NCI-H2196 (cell line): Measurements from ENCODE around the gene DOK5.

Experiments
- DNase-seq: peaks from one replicate; lab custom pipeline; 2025; ENCODE audit not compliant: unreplicated experiment; lab: John Stamatoyannopoulos, UW

The DOK5 gene

DNA sequence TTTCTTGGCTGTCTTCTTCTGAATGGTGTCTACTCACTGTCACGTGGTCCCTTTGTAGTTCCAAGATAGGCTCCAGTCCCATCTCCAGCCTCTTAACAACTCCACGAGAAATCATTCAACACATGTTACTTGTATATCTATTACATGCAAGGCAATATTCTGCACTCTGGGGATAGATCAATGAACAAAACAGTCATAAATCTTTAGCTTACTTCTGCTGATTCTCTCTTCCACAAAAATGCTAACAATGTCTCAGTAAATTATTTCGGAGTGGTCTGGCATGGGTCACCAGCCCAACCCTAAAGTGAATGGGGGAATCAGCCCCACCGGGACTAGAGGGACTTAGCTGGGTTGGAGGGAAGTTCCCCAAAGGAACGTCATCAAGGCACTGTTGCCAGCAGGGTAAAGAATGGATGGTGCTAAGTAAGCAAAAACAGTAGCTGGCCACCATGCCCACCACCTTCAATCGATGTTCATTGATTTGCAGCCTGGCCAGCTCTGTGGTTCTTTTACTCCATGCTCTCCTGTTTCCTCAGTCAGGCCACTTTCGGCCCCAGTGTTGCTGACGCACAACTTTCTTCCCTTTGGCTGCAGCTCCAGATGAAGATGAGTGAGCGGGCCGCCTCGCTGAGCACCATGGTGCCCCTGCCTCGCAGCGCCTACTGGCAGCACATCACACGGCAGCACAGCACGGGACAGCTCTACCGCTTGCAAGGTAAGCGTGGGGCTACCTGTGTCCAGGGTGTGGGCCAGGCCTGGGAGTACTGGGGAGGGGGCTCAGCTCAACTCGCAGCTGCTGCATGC is 167.7 kb downstream of the DOK5 start:
- no peak for DNase-seq

DNA sequence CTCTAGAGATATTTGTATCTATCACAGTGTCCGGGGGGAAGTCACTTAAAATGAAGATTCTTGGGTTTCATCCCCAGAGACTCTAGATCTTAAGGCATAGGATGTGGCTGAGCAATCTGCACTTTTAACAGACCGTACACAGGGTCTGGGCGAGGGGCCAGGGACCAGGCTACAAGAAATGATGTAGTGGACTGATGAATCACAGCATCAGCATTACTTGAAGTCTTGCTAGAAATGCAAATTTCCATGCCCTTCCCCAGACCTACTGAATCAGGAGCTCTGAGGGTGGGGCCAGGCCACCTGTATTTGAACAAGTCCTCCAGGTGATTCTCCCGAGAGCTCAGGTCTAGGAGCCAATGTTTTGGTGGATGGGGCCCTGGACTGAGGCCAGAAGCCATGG is 168.4 kb downstream of the DOK5 start:
- DNase-seq: no peak

DNA sequence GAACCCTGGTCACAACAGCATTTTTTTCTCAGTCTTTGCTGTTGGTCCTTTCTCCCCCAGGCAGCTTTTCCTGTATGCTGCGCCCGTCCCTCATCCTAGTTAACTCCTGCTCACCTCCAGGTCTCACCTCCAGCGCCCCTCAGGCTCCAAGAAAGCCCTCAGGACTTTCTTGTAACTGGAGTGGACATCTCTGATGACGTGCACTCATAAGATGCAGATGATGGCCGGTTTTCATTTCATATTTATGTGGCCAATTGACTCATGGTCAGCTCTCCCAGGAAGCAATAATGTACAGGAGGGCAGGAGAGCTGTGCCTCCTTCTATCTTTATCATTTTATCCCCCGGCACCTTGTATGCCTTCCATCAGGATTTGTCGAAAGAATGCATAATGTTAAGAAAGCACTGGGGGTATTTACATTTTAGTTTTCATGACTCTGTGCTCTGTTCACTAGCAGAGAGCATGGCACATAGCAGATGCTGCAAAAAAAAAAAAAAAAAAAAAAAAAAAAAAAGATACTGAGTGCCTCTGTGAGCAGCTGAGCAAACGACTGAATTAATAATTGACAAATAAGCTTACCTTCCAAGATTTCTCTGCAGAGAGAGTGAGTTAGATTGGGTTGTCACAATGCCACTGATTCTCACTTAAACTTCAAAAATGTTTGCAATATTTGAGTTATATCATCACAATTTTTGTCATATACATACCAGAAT is 170.2 kb downstream of the DOK5 start:
- DNase-seq: no peak

DNA sequence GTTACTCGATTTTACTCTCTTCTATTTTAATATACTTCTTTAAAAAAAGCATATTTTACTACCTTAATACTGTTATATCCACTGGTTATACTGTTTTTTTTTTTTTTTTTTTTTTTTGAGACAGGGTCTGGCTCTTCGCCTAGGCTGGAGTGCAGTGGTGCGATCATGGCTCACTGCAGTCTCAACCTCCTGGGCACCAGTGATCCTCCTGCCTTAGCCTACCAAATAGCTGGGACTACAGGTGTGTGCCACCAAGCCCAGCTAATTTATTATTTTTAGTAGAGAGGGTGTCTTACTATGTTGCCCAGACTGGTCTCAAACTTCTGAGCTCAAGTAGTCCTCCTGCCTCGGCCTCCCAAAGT is 170.7 kb downstream of the DOK5 start:
- no peak for DNase-seq

DNA sequence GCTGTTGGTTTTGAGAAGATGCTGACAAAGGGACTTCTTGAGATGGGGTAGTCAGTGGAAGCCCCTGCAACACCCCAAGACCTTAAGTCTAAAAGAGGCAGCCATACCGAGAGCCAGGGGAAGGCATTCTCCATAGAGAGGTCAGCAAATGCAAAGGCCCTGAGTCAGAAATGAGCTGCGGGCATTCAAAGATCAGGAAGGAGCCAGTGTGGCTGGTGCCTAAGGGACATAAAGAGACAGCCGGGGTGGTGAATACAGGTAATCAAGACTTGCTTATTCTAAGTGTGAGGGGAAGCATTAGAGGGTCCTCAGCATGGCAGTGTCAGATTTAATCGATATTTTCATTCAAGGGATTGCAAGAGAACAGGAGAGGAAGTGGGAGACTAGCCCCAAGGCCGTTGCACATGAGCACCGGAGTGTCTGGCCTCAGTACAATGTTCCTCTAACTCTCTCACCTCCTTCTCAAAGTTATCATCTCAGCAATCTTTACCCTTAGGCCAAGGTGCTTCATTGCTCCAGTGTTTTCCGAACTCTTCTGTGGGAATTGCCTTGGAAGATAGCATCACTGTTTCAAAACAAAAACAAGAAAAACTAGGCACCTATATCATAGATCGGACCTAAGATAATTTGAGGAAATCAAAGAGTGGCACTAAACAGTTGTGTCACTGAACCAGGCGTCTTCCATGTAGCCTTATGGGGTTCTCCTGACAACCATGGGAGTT is 173.2 kb downstream of the DOK5 start:
- DNase-seq: no peak

DNA sequence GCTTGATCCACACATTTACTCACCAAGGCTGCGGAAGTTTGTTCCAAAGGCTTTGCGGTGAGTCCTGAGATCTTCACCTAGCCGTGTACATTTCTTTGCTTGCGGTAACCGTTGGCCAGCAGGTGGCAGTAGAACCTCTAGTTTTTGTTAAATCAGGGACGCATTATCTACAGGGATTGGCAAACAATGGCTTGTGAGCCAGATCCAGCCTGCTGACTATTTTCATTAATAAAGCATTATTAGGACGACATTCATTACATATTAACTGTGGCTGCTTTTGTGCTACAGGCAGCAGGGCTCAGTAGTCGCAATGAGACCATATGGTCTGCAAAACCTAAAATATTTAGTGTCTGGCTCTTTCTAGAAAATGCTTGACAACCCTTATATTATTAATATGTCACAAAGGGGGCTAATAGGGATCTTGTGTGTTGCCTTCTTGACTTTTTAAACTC is 174.1 kb downstream of the DOK5 start:
- peak; percentile 78 for DNase-seq

DNA sequence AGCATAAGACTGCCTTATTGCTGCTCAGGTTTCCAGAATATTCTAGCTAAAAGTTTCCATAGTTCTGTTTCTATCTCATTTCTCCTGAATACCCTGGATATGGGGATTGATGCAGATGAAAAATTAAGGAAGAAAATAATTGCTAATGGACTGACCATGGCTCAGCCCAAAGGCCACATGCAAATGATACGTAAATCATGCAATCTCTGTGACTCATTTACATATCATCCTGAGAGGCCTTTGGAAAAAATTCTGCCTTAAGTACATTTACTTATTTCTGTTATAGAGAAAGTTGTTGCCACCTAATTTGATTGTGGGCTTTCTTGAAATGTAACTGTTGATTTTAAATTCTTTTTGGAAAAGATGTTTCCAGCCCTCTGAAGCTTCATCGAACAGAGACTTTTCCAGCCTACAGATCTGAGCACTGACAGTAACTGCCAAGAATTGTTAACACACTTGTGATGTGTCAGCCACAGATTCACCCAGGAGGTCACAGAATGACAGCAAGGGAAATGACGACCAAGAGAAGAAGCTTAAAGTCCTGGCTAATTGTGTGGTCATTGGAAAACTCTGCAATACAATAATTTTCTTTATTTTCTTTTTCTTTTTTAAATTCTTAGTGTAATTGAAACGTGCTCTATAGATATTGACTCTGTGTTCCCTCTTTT is 174.8 kb downstream of the DOK5 start:
- no peak for DNase-seq

DNA sequence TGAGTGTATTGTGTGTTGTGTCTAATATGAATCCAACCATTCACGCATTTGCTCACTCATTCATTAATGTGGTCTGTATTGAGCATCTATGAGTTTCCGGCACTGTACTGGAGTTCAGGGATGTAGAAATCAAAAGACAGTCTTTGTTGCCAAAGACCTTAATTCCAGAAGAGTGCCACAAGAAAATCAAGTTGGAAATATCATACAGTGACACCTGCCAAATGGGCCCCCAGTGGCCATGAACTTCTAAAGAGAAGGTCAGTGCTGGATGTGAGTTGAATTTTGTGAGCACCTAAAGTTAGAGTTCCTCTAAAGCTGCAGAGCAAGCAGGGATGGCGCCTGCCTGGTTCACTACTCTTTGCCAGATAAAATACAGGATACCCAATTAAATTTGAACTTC is 175.9 kb downstream of the DOK5 start:
- DNase-seq: no peak

DNA sequence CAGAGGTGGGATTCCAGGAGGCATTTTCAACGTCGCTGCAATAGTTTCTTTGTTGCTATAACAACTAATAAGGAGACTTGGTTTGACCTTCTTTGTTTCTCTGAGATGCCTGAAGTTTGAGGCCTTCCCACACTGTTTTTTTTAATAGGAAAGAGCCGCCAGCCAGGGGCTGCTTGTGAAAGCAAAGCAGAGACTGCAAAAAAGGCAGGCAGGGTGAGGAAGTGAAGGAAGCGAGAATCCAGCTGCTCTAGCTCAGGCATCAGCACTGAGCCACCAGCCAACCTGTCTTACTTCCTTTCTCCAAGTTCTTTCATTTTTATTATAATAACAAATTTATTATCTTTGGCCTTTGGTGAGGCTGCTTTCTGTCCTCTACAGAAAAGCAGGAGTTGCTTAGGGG is 179.1 kb downstream of the DOK5 start:
- no peak for DNase-seq

DNA sequence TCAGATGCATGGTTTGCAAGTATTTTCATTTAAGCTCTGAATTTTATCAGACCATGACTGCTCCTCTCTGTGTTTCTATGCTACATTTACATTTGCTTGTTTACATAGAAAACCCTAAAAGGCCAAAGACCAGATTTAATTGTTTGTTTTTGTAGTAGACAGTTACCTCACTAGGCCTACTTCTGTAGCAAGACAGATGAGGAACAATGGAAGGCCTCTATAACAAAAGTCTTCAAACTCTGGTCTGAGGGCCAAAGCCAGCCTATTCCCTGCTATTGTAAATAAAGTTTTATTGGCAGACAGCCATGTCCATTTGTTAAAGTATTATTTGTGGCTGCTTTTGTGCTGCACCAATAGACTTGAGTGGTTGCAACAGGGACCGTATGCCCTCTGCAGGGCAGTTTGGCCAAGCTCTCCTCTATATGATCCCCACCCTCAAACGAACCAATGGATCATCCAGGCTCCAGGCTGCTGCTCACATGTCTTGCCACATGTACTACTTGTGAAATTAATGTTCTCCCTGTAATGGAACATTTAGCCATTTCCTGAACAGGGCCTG is 182.0 kb downstream of the DOK5 start:
- no peak for DNase-seq

DNA sequence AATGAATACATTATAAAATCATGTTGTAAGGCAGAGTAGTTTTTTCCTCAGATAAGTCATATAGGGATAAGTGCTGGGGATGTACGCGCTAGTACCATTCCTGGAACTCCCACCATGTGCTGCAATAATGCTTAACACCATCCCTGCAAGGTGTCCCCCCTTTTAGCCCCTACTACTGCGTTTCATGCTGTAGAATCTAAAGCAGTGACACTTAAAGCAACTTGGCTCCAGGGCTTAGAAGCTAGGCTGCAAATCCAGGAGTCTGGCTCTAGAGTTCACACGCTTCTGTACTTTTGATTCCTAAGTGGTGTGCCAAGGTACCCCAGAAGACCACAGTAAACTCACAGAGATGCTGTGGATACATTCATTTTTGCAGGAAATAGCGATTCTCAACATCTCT is 183.1 kb downstream of the DOK5 start:
- no peak for DNase-seq

DNA sequence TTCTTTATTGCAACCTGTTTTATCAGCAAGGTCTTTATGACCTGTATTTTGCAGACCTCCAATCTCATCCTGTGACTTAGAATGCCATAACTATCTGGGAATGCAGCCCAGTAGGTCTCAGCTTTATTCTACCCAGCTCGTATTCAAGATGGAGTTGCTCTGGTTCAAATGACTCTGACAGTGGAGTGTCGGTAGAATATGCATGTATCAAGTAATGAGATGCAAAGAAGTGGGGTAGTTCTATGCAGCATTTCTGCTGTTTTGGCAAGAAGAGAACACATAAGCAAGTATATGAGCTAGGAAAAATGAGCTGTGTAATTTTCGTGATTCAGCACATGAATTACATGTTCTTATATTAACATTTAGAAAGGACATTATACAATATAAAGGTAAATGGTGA is 185.9 kb downstream of the DOK5 start:
- no peak for DNase-seq

DNA sequence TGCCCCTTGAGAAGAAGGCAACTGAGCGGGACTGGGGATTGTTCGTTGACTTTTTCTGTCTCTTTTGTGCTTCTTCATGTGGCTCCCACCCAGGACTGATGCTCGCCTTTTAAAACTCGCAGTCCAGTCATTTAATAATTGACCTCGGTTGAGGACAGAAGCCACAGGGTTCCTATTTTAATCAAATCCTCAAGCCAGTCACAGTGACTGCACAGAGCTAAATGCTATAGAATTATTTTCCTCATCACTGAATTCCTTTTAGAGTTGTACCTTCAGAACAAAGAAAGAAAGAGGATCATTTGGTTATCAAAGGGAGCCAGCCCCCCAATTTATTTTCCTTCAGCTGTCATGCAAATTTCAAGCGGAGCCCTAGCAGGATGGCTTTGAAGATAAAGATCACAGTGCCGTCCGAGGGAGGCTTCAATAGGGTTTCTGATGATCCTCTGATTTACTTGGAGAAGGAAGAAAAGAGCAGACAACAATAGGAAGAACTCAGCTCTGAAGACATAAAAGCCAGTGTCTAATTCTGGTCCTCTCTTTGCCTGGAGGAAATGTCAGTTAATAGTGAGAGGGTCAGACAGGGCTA is 186.6 kb downstream of the DOK5 start:
- DNase-seq: no peak

DNA sequence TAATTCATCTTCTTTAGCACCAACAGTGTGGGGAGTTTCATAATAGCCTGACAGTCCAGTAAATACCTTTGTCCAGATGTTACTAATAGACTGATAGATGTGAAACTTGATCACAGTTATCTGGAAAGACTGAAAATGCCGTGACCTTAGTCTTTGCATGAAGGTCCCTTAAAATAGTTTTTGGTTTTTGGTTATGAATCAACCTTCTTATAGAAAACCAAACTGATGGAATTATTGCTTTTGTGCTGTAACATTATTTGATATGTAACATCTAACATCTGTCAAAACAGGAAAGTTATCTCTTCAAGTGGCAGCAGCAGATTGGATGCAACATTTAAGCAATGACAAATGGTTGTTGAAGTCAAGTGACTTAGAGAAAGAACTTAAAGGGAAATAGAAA is 190.4 kb downstream of the DOK5 start:
- no peak for DNase-seq

DNA sequence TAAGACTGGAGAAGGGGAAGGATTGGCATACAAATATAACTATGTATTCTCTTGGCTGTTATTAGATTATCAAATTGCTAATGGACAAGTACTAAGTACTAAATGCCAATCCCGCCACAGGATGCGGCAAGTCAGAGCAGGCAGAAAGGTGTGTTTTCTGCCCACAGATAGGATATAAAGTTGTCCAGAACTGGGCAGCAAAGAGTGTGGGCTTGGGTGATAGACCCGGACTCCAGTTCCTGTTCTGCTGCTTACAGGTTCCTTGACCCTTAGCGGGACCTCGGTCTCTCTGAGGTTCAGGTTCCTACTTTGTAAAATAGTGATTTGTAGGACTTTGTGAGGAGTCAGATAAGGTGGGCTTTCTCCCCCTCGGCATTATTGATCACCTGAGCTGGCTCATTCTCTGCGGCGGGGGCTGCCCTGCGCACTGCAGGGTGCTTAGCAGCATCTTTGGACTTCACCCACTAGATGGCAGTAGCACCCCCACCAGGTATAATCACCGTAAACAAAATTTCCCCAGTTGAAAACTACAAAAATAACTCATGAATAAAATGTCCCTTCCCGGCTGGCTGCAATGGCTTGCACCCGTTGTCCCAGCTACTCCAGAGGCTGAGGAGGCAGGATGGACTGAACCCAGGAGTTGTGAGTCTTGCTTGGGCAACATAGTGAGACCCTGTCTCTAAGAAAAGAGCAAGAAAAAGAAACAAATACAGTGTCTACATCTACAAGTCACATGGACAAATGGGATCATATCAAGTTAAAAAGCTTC is 193.1 kb downstream of the DOK5 start:
- peak; percentile 8 for DNase-seq

DNA sequence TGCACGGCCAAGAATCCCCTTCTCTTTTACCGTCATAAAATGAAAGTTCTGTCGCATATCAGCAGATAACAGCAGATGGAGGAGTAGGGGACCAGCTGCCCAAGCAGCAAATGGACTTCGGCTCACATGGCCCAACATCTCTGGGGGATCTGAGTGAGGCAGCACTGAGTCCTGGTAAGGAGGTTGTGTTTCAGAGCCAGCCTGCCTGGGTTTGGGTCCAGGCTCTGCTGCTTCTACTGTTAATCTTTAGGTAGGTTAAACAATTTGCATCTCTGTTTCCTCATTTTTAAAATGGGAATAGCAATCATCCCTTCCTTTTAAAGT is 193.6 kb downstream of the DOK5 start:
- DNase-seq: no peak

DNA sequence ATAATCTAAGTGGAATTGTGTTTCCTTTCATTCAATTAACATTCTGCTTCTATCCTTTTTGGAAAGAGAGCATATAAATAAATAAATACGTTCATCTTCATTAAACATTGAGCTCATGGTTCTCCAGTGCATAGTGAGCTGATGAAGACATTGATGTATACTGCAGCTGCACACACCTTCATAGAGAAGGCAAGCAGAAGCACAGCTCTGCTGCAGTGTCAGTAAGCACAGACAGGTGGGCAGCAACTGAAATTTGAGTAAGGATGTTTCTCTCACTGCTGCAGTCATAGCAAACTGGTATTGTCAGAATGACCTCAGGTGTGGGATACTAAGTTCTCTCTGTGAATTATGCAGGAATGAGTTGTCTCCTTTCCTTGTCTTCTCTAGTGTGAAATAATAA is 202.9 kb downstream of the DOK5 start:
- no peak for DNase-seq

DNA sequence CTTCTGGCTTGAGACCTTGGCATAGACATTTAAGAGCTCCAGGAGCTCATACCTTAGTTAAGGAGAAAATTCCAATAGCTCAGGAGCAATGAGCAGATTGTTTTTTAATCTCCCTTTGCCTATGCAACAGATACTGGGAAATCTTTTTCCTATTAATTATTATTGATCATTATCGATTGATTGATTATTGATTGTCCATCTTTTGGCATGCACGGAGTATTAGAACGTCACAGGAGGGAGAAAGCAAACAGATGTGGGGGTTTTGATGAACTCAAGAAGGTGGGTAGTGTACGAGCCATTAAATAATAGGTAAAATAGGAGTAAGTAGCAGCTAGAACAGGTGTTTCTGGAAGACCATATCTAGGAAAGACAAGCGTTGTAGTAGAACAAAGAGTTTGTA is 205.0 kb downstream of the DOK5 start:
- DNase-seq: no peak

DNA sequence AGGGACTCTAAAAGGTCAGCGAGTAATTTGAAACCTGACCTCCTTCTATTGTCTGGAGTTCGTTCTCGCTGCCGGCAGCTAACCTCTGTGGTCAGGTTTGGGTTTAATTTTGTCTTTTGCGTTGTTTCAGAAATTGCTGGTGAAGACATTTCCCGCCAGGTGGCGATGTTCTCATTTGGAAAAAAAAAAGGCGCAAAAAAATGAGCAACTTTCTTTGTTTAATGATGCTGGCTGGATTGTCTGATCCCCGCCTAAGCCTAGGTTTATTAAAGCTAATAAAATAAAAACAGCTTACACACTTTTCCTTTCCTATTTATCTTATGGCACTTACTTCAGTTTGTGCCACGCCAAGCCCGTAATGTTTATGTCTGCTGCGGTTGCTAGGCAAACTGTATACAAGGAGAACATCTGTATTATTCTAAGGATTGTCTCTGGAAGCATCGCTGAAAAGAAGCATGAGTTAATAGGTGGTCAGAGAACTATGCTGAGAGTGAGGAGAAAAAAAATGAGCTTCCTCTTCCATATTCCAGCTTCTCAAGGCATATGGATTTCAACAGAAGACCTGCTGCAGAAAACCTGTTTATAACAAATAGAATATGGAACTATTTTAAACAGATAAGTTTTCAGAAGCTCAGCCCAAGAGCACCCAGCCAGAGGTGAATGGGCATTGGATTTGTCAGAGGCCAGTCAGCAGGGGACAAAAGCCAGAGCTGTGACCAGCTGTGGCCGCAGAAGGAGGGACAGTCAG is 205.7 kb downstream of the DOK5 start:
- peak; percentile 46 for DNase-seq

DNA sequence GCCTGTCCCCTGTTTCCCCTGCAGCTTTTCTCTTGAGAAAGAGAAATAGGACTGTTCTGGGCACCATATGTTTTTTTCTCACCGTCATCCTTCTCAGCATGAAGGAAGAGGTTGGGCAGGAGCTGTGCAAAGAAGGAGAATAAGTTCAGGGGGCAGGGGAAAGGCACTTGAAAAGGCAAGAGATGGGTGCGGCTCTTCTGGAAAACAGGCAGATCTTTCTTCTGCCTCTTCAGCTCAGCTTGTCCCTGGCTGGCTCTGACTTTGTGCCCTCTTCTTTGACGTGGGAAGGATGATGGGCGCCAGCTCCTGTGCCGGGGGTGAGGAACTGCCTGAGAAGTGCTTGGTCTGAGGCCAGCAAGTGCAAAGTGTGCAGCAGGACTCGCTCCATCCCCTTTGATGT is 206.5 kb downstream of the DOK5 start:
- DNase-seq: no peak
